ENCODE data around the gene PNMA8A. TPM values are rescaled to one million over a fixed set of nuclear protein-coding genes. Genes with fewer than 3 reads are reported as not detected.

The PNMA8A gene
- total RNA-seq, 4 donors from 2014 or later, result 1.6 to 5.4 (median 4.0) TPM

GRCh38 chr19:46471811-46472543, 614 bp upstream of the PNMA8A start:
- Histone ChIP-seq H3K9me3 (no peaks in the 10 kb centered on the region), H3K36me3 (no peaks in the 10 kb centered on the region), H3K4me3 (peak overlapping the region; percentile 32 to 51), H3K27ac (peak overlapping the region; percentile 7 to 77 (median 66)), H3K27me3 (peaks cover 18% of the 10 kb centered on the region), H3K4me1 (peaks cover 0 to 17% (median 6%) of the 10 kb centered on the region in 3 donors)
- no peak for TF ChIP-seq CTCF (IDR thresholded peaks at IDR 0.05)
- no peak for TF ChIP-seq EP300 (IDR thresholded peaks at IDR 0.05)
- no peak for TF ChIP-seq POLR2A (IDR thresholded peaks at IDR 0.05)
- no peak for TF ChIP-seq POLR2AphosphoS5 (IDR thresholded peaks at IDR 0.05)
- WGBS, 2 donors (ENCODE audit: low coverage in 1 of 2), result 55 to 60% methylated on average over 5 to 10 of the region's 11 CpGs
- no peak for ATAC-seq

- no peaks in the 10 kb centered on the region for H3K9me3 ChIP-seq
- no peak for TF ChIP-seq POLR2AphosphoS5 (IDR thresholded peaks at IDR 0.05)
- TF ChIP-seq POLR2A (IDR thresholded peaks at IDR 0.05), result no peak
- no peak for TF ChIP-seq EP300 (IDR thresholded peaks at IDR 0.05)
- TF ChIP-seq CTCF (IDR thresholded peaks at IDR 0.05), result no peak
- 91% methylated on average over 4 of the region's 10 CpGs; no CpG with 5 or more reads in 1 of the 2 donors for WGBS, 2 donors (ENCODE audit: low coverage in 1 of 2)
- peaks cover 13% of the 10 kb centered on the region for H3K27me3 ChIP-seq
- H3K4me3 ChIP-seq, result no peak overlapping the region
- ATAC-seq, result no peak
- H3K4me1 ChIP-seq, result peaks cover 0 to 17% (median 6%) of the 10 kb centered on the region in 3 donors
- H3K27ac ChIP-seq, result peak overlapping the region in 1 of 4 donors; percentile 77
- H3K36me3 ChIP-seq, result no peaks in the 10 kb centered on the region
Observed at GRCh38 chr19:46470376-46470775, 987 bp downstream of the PNMA8A start.

GRCh38 chr19:46469541-46470185, 1.7 kb downstream of the PNMA8A start:
- 94 to 100% methylated on average over 1 to 6 of the region's 18 CpGs for WGBS, 2 donors (ENCODE audit: low coverage in 1 of 2)
- H3K4me1 ChIP-seq, result peaks cover 0 to 17% (median 6%) of the 10 kb centered on the region in 3 donors

GRCh38 chr19:46466536-46467196, 4.7 kb downstream of the PNMA8A start:
- Histone ChIP-seq H3K27ac (peak overlapping the region in 3 of 4 donors; percentile 13 to 43 (median 37)), H3K4me3 (no peak overlapping the region), H3K9me3 (no peaks in the 10 kb centered on the region), H3K36me3 (no peaks in the 10 kb centered on the region), H3K27me3 (no peaks in the 10 kb centered on the region), H3K4me1 (peaks cover 0 to 12% (median 4%) of the 10 kb centered on the region in 3 donors)
- 38 to 46% methylated on average over 15 of the region's 15 CpGs for WGBS, 2 donors (ENCODE audit: low coverage in 1 of 2)
- TF ChIP-seq POLR2AphosphoS5 (IDR thresholded peaks at IDR 0.05), result no peak
- no peak for TF ChIP-seq CTCF (IDR thresholded peaks at IDR 0.05)
- no peak for TF ChIP-seq EP300 (IDR thresholded peaks at IDR 0.05)
- TF ChIP-seq POLR2A (IDR thresholded peaks at IDR 0.05), result no peak
- no peak for ATAC-seq

More at GRCh38 chr19:46469541-46470185, 1.7 kb downstream of the PNMA8A start:
- TF ChIP-seq CTCF (IDR thresholded peaks at IDR 0.05) (no peak), POLR2AphosphoS5 (IDR thresholded peaks at IDR 0.05) (no peak), EP300 (IDR thresholded peaks at IDR 0.05) (no peak), POLR2A (IDR thresholded peaks at IDR 0.05) (no peak)
- Histone ChIP-seq H3K27ac (no peak overlapping the region), H3K36me3 (no peaks in the 10 kb centered on the region), H3K9me3 (no peaks in the 10 kb centered on the region), H3K4me3 (no peak overlapping the region), H3K27me3 (peaks cover 7% of the 10 kb centered on the region)
- no peak for ATAC-seq
